ENCODE measurements around the gene HSD11B1L. TPM values are rescaled to one million over a fixed set of nuclear protein-coding genes. Genes with fewer than 3 reads are reported as not detected.
A peak's percentile ranks its signal among the peaks of the same experiment; 100 is the strongest.

Gene HSD11B1L
- total RNA-seq, 1 experiment from 2014 or later: 6.0 TPM

DNA sequence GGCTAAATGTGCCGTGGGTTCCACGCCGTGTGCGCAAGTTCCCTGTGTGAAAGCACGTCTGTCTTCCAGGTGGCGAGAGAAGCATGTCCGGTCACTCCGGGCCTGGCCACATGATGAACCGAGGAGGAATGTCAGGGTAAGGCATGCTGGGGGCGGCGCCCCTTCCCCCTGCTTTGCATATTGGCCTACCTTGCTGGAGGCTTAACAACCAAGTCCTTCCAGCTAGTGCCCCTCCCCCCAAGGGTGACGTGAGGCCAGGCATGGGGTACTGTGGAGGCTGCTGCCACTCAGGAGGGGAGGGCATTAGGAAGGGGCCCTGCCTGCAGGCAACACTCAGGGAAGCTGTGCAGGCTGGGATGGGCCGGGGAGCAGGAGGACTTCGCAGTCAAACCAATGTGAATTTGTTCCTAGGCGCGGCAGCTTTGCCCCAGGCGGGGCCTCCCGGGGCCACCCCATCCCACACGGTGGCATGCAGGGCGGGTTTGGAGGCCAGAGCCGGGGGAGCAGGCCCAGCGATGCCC is 13.0 kb upstream of the HSD11B1L start:
- POLR2A ChIA-PET: no interaction called here
- peaks cover 12% of the 10 kb centered on the region for H3K36me3 ChIP-seq (ENCODE audit: control insufficient read depth, insufficient read depth, low read length)
- ATAC-seq (peak; percentile 30), DNase-seq (ENCODE audit: low read depth, low spot score) (no peak)
- H3K9me3 ChIP-seq (ENCODE audit: control insufficient read depth, insufficient read depth, low read depth, low read length): no peaks in the 10 kb centered on the region
- H3K4me3 ChIP-seq (ENCODE audit: low read depth in 2 of 2, low read length in 2 of 2): no peak overlapping the region
- H3K4me1 ChIP-seq (ENCODE audit: control insufficient read depth, insufficient read depth, low read length): no peaks in the 10 kb centered on the region
- TSS peak; percentile 41 for BruUV-seq (replicated peaks)
- in situ Hi-C loops (cut with HindIII; ENCODE audit: low pct_unique_long_range_greater_than_20kb, low sequenced_read_pairs) (no loop called here), intact Hi-C loops (cut with micrococcal nuclease; ENCODE audit: unreplicated experiment) (no loop called here)
- TF ChIP-seq, protein P1, sequence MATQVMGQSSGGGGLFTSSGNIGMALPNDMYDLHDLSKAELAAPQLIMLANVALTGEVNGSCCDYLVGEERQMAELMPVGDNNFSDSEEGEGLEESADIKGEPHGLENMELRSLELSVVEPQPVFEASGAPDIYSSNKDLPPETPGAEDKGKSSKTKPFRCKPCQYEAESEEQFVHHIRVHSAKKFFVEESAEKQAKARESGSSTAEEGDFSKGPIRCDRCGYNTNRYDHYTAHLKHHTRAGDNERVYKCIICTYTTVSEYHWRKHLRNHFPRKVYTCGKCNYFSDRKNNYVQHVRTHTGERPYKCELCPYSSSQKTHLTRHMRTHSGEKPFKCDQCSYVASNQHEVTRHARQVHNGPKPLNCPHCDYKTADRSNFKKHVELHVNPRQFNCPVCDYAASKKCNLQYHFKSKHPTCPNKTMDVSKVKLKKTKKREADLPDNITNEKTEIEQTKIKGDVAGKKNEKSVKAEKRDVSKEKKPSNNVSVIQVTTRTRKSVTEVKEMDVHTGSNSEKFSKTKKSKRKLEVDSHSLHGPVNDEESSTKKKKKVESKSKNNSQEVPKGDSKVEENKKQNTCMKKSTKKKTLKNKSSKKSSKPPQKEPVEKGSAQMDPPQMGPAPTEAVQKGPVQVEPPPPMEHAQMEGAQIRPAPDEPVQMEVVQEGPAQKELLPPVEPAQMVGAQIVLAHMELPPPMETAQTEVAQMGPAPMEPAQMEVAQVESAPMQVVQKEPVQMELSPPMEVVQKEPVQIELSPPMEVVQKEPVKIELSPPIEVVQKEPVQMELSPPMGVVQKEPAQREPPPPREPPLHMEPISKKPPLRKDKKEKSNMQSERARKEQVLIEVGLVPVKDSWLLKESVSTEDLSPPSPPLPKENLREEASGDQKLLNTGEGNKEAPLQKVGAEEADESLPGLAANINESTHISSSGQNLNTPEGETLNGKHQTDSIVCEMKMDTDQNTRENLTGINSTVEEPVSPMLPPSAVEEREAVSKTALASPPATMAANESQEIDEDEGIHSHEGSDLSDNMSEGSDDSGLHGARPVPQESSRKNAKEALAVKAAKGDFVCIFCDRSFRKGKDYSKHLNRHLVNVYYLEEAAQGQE (IDR thresholded peaks at IDR 0.05; ENCODE audit: insufficient read depth in 1 of 2, low read depth in 2 of 2, low read length in 1 of 2): no peak
- no peak for TF ChIP-seq POLR2AphosphoS5 (IDR thresholded peaks at IDR 0.05; ENCODE audit: low read depth, low read length)
- no peak for TF ChIP-seq SIN3A (IDR thresholded peaks at IDR 0.05; ENCODE audit: borderline replicate concordance, insufficient read depth, low read depth, low read length)
- no peak for TF ChIP-seq TCF7L2 (IDR thresholded peaks at IDR 0.05; ENCODE audit: low read depth, low read length)
- TF ChIP-seq, protein P2, sequence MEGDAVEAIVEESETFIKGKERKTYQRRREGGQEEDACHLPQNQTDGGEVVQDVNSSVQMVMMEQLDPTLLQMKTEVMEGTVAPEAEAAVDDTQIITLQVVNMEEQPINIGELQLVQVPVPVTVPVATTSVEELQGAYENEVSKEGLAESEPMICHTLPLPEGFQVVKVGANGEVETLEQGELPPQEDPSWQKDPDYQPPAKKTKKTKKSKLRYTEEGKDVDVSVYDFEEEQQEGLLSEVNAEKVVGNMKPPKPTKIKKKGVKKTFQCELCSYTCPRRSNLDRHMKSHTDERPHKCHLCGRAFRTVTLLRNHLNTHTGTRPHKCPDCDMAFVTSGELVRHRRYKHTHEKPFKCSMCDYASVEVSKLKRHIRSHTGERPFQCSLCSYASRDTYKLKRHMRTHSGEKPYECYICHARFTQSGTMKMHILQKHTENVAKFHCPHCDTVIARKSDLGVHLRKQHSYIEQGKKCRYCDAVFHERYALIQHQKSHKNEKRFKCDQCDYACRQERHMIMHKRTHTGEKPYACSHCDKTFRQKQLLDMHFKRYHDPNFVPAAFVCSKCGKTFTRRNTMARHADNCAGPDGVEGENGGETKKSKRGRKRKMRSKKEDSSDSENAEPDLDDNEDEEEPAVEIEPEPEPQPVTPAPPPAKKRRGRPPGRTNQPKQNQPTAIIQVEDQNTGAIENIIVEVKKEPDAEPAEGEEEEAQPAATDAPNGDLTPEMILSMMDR (IDR thresholded peaks at IDR 0.05): no peak
- no peaks in the 10 kb centered on the region for H3K27me3 ChIP-seq (ENCODE audit: control insufficient read depth, insufficient read depth, low read length)
- H3K27ac ChIP-seq (ENCODE audit: low read length): no peak overlapping the region
- CTCF ChIA-PET: interaction anchor here (0.6 kb wide), 1 partner anchor 1083 kb away, joined by 3 read pairs; no protein-coding TSS in a partner anchor

DNA sequence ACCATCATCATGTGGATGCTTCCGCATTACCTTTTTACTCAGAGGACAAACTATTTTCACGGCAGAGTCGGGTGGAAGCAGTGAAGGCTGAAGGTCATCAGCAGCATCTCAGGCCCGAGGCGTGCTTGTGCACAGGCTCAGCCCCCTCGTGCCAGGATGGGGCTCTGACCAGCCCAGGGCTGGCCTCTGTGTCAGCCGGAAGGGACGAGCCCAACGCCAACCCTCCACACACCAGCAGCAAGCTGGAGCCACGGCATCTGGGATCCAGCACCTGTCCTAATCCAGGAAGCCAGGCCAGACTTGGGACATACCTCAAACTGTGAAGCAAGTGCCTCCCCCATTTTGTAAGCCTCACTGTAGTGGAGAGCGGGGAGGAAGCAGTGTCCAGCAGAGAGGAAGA is 11.6 kb upstream of the HSD11B1L start:
- no peaks in the 10 kb centered on the region for H3K4me1 ChIP-seq (ENCODE audit: control insufficient read depth, insufficient read depth, low read length)
- H3K27me3 ChIP-seq (ENCODE audit: control insufficient read depth, insufficient read depth, low read length): no peaks in the 10 kb centered on the region
- H3K36me3 ChIP-seq (ENCODE audit: control insufficient read depth, insufficient read depth, low read length): peaks cover 11% of the 10 kb centered on the region
- TF ChIP-seq TCF7L2 (IDR thresholded peaks at IDR 0.05; ENCODE audit: low read depth, low read length) (no peak), SIN3A (IDR thresholded peaks at IDR 0.05; ENCODE audit: borderline replicate concordance, insufficient read depth, low read depth, low read length) (no peak), POLR2AphosphoS5 (IDR thresholded peaks at IDR 0.05; ENCODE audit: low read depth, low read length) (no peak)
- TF ChIP-seq, protein P1 (IDR thresholded peaks at IDR 0.05; ENCODE audit: insufficient read depth in 1 of 2, low read depth in 2 of 2, low read length in 1 of 2): no peak
- TF ChIP-seq, protein P2 (IDR thresholded peaks at IDR 0.05): no peak
- no TSS peak for BruUV-seq (replicated peaks)
- CTCF ChIA-PET: no interaction called here
- POLR2A ChIA-PET: no interaction called here
- in situ Hi-C loops (cut with HindIII; ENCODE audit: low pct_unique_long_range_greater_than_20kb, low sequenced_read_pairs) (no loop called here), intact Hi-C loops (cut with micrococcal nuclease; ENCODE audit: unreplicated experiment) (no loop called here)
- DNase-seq (ENCODE audit: low read depth, low spot score): no peak
- ATAC-seq: no peak
- H3K9me3 ChIP-seq (ENCODE audit: control insufficient read depth, insufficient read depth, low read depth, low read length): no peaks in the 10 kb centered on the region
- no peak overlapping the region for H3K4me3 ChIP-seq (ENCODE audit: low read depth in 2 of 2, low read length in 2 of 2)
- no peak overlapping the region for H3K27ac ChIP-seq (ENCODE audit: low read length)
